Stimulated activated naive B cell treated with anti-CD40 and anti-IgM and Interleukin-4, amounts not matched to agents 10 μg/mL and 1 μg/mL and 100 μg/mL, for 72 hours (primary cell): ENCODE data around the gene GARS1.

Experiments
- ATAC-seq, 2 donors: fragments of 150-1000 bp; cut with Tn5 transposase; replicated peaks; 2 replicates each; pipeline ENCODE4 v1.10.0; 2021; ENCODE audit warnings: moderate library complexity in 1 of 2
- DNase-seq: peaks from one replicate; pipeline ENCODE4 v3.0.0; 2021
- H3K27ac Mint-ChIP-seq: one replicate; pipeline ENCODE4 v1.8.0; 2022; ENCODE audit warnings: mild to moderate bottlenecking, mixed read lengths
- H3K27me3 Mint-ChIP-seq, 2 donors: one replicate each; pipeline ENCODE4 v1.8.0; 2022; ENCODE audit warnings: mixed read lengths in 2 of 2
- H3K36me3 Mint-ChIP-seq, 2 donors: one replicate each; pipeline ENCODE4 v1.8.0; 2022; ENCODE audit warnings: mixed read lengths in 2 of 2, mild to moderate bottlenecking in 1 of 2
- H3K4me1 Mint-ChIP-seq, 2 donors: one replicate each; pipeline ENCODE4 v1.8.0; 2022; ENCODE audit warnings: mixed read lengths in 2 of 2, mild to moderate bottlenecking in 1 of 2
- H3K4me3 Mint-ChIP-seq, 2 donors: one replicate each; pipeline ENCODE4 v1.8.0; 2022; ENCODE audit warnings: mild to moderate bottlenecking in 2 of 2, mixed read lengths in 2 of 2, moderate library complexity in 1 of 2
- H3K9me3 Mint-ChIP-seq, 2 donors: one replicate each; pipeline ENCODE4 v1.8.0; 2022; ENCODE audit warnings: mixed read lengths in 2 of 2, mild to moderate bottlenecking in 1 of 2

GARS1 gene

DNA sequence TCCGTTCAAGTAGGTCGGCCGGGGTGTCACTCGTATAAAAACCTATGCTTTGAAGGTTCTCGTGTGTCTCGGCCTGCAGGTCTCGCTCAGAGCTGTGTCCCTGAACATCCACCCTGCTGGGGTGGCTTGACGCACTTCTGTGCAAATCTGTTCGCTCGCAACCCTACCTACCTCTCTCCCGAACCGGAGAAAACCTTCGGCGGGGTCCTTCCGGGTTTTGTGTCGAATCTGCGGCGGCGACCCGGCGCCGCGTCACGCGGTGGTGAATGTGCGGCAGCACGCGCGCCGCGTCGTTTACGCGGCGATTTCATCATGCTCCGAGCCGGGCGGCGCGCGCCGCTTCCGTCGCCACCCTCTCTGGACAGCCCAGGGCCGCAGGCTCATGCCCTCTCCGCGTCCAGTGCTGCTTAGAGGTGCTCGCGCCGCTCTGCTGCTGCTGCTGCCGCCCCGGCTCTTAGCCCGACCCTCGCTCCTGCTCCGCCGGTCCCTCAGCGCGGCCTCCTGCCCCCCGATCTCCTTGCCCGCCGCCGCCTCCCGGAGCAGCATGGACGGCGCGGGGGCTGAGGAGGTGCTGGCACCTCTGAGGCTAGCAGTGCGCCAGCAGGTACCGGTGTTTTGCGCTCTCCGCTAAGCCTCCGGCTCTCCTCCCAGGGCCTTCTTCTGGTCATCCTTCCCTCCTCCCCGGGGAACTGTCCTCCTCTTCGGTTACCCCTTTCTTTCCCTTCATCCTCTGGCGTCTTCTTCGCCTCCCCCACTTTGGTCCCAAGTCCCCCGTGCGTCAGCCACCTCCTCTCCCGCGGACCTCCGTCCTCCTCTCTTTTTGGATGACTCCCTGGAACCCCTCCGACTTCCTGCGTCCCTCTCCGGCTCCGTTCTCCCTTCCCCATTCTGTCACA is at the start of gene GARS1:
Gene GARS1 (plus strand): TSS at position 339 of the 896 bp plus-strand sequence. CDS start 44 bp downstream, at position 383.
- H3K36me3 Mint-ChIP-seq, result peaks cover 13 to 14% of the 10 kb centered on the region in 2 donors
- DNase-seq, result peak; percentile 83
- peak within 1 kb of the TSS; percentile 97 for H3K27ac Mint-ChIP-seq
- no peaks in the 10 kb centered on the region for H3K9me3 Mint-ChIP-seq
- no peaks in the 10 kb centered on the region for H3K27me3 Mint-ChIP-seq
- H3K4me3 Mint-ChIP-seq, result peak within 1 kb of the TSS; percentile 97 to 99
- peak; percentile 92 to 93 for ATAC-seq
- H3K4me1 Mint-ChIP-seq, result peaks cover 14 to 48% of the 10 kb centered on the region in 2 donors

DNA sequence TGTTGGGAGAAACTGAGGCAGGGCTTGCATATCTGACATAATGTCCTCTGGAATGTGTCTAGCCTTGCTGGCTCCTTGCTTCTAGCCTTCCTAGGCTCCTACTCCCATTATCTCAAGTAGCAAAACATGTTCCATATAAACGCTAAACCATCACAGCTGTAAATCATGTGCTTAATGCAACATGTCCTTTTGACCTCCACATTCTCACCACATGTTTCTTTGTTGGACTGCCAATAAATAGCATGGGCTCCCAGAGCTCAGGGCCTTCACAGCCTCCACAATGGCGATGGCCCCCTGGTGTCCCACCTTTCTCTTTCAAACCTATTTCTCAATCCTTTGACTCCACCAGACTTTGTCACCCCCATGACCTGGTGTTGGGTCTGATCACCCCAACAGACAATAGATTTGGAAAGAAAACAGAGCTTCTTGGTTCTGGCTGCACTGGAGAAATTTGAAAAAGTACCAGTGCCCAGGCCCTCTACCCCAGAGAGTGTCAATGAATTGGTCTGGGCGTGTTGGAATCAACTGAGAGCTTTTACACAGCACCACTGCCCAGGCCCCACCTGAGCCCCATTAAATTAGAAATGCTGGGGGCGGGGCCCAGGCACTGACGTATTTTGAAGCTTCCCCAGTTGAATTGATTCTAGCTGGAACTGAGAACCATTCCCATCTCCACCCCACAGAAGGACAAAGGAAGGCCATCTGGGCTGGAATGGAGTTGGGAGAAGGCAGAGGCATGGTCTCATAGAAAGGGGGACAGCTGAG is 48.7 kb upstream of the GARS1 start:
- H3K4me1 Mint-ChIP-seq, result peaks cover 3 to 6% of the 10 kb centered on the region in 2 donors
- no peak overlapping the region for H3K4me3 Mint-ChIP-seq
- DNase-seq (no peak), ATAC-seq (no peak)
- H3K27me3 Mint-ChIP-seq, result no peaks in the 10 kb centered on the region
- no peaks in the 10 kb centered on the region for H3K9me3 Mint-ChIP-seq
- H3K36me3 Mint-ChIP-seq, result peaks cover 27 to 29% of the 10 kb centered on the region in 2 donors
- H3K27ac Mint-ChIP-seq, result no peak overlapping the region

- no peaks in the 10 kb centered on the region for H3K9me3 Mint-ChIP-seq
- H3K27me3 Mint-ChIP-seq, result no peaks in the 10 kb centered on the region
- peaks cover 10 to 11% of the 10 kb centered on the region in 2 donors for H3K4me1 Mint-ChIP-seq
- H3K36me3 Mint-ChIP-seq, result peaks cover 27 to 29% of the 10 kb centered on the region in 2 donors
- no peak for DNase-seq
- H3K4me3 Mint-ChIP-seq, result no peak overlapping the region
- ATAC-seq, result no peak
- no peak overlapping the region for H3K27ac Mint-ChIP-seq
Observed at GRCh38 chr7:30546596-30546995, 48.1 kb upstream of the GARS1 start.

DNA sequence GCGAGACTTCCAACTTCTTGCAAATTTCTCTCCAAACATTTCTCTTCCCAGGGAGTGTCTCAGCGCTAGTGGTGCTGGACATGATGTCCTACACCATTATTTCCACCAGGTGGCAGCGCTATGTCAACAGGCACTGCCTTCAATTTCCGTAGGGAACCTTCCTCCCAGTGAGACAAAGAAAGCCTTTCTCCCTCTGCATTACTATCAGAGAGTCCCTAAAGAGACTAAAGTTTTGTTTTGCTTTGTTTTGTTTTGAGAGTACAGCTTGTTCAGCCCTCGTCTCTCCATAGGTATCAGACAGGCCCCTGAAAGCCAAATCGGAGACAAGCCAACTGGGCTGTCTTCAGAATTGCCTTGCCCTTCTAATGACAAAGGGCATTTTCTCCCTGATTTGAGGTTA is 45.8 kb upstream of the GARS1 start:
- no peak overlapping the region for H3K27ac Mint-ChIP-seq
- DNase-seq, result no peak
- no peaks in the 10 kb centered on the region for H3K27me3 Mint-ChIP-seq
- H3K4me3 Mint-ChIP-seq, result no peak overlapping the region
- peaks cover 22 to 23% of the 10 kb centered on the region in 2 donors for H3K36me3 Mint-ChIP-seq
- peaks cover 11 to 13% of the 10 kb centered on the region in 2 donors for H3K4me1 Mint-ChIP-seq
- H3K9me3 Mint-ChIP-seq, result no peaks in the 10 kb centered on the region
- peak in 1 of 2 donors; percentile 60 for ATAC-seq

DNA sequence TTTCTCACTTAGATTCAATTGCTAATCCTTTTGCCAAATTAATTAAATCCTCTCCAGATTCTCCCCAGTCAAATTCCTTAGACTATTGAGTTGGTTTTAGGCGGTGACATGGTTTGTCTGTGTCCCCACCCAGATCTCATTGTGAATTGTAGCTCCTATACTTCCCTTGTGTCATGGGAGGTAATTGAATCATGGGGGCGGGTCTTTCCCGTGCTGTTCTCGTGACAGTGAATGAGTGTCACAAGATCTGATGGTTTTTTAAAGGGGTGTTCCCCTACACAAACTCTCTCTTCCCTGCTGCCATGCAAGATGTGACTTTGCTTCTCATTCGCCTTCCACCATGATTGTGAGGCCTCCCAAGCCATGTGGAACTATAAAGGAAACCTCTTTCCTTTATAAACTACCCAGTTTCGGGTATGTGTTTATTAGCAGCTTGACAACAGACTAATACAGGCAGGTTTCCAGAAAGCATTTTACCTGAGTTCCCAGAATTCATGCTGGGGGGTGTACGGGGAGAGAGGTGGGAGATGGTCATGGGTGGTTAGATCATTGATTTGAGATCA is 44.7 kb upstream of the GARS1 start:
- Mint-ChIP-seq H3K36me3 (peaks cover 22 to 26% of the 10 kb centered on the region in 2 donors), H3K27me3 (no peaks in the 10 kb centered on the region), H3K4me3 (no peak overlapping the region), H3K4me1 (peaks cover 11 to 13% of the 10 kb centered on the region in 2 donors), H3K9me3 (no peaks in the 10 kb centered on the region), H3K27ac (no peak overlapping the region)
- DNase-seq, result no peak
- ATAC-seq, result no peak

DNA sequence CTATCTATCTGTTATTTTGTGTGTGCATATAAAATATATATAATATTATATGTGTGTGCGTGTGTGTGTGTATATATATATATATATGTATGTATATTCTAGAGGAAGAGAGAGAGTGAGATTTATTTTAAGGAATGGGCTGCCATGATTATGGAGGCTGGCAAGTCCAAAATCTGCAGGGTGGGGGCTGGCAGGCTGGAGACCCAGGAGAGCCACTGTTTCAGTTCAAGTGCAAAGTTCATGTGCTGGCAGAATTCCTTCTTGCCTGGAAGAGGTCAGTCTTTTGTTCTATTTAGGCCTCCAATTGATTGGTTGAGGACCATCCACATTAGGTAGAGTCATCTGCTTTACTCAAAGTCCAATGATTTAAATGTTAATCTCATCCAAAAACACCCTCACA is 42.3 kb upstream of the GARS1 start:
- ATAC-seq (no peak), DNase-seq (no peak)
- Mint-ChIP-seq H3K4me3 (no peak overlapping the region), H3K9me3 (no peaks in the 10 kb centered on the region), H3K36me3 (peaks cover 13 to 16% of the 10 kb centered on the region in 2 donors), H3K4me1 (peaks cover 11 to 13% of the 10 kb centered on the region in 2 donors), H3K27me3 (no peaks in the 10 kb centered on the region), H3K27ac (no peak overlapping the region)

DNA sequence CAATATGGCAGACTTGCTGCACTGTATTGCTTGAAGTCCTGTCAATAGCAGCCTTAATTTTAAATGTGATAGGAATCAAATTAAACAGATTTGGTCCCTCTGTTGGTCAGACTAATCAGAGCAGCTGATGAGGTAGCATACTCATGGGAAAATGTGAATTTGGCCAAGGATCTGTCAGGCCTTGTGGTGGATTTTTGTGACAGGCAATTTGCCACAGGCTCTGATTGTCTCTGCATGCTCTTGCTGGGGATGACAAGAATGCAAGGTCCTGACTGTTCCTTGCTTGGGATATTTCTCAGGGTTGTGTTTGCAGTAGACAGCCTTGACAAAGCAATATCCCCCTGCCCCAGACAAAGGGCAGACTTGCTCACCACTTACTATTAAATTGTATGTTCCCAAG is 41.5 kb upstream of the GARS1 start:
- Mint-ChIP-seq H3K4me1 (peaks cover 11 to 13% of the 10 kb centered on the region in 2 donors), H3K9me3 (no peaks in the 10 kb centered on the region), H3K36me3 (peaks cover 13 to 16% of the 10 kb centered on the region in 2 donors), H3K27ac (no peak overlapping the region), H3K27me3 (no peaks in the 10 kb centered on the region), H3K4me3 (no peak overlapping the region)
- DNase-seq (no peak), ATAC-seq (no peak)

GRCh38 chr7:30553546-30553945 is 41.1 kb upstream of the GARS1 start:
- no peak for ATAC-seq

GRCh38 chr7:30555525-30555924 is 39.2 kb upstream of the GARS1 start:
- peaks cover 8 to 13% of the 10 kb centered on the region in 2 donors for H3K4me1 Mint-ChIP-seq
- H3K4me3 Mint-ChIP-seq, result no peak overlapping the region
- ATAC-seq (no peak), DNase-seq (no peak)
- H3K9me3 Mint-ChIP-seq, result no peaks in the 10 kb centered on the region
- H3K27me3 Mint-ChIP-seq, result no peaks in the 10 kb centered on the region
- peaks cover 6 to 11% of the 10 kb centered on the region in 2 donors for H3K36me3 Mint-ChIP-seq
- no peak overlapping the region for H3K27ac Mint-ChIP-seq

More at GRCh38 chr7:30553546-30553945, 41.1 kb upstream of the GARS1 start:
- no peak for DNase-seq
- Mint-ChIP-seq H3K27me3 (no peaks in the 10 kb centered on the region), H3K9me3 (no peaks in the 10 kb centered on the region), H3K36me3 (peaks cover 13 to 16% of the 10 kb centered on the region in 2 donors), H3K4me3 (no peak overlapping the region), H3K27ac (no peak overlapping the region), H3K4me1 (peaks cover 11 to 13% of the 10 kb centered on the region in 2 donors)

DNA sequence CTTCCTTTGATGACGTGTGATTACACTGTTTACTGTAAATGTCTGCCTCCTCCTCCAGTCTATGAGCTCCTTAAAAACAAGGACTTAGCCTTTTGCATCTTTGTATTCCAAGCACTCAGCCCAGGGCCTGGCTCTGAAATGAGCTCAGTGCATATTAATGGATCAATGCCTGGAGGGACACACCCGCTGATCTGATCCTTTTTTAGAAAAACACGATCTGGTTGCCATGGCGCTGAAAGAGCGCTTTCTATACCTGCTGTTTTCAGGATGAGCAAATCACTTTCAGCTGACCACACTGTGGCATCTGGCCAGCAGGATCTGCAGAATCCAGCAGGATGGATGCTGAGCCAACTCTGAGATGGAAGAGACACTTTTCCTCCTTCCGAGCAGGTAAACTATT is 37.8 kb upstream of the GARS1 start:
- no peaks in the 10 kb centered on the region for H3K9me3 Mint-ChIP-seq
- H3K4me1 Mint-ChIP-seq, result peaks cover 0 to 3% of the 10 kb centered on the region in 2 donors
- no peak for DNase-seq
- H3K27ac Mint-ChIP-seq, result no peak overlapping the region
- ATAC-seq, result no peak
- H3K27me3 Mint-ChIP-seq, result no peaks in the 10 kb centered on the region
- H3K36me3 Mint-ChIP-seq, result peaks cover 11 to 15% of the 10 kb centered on the region in 2 donors
- no peak overlapping the region for H3K4me3 Mint-ChIP-seq

DNA sequence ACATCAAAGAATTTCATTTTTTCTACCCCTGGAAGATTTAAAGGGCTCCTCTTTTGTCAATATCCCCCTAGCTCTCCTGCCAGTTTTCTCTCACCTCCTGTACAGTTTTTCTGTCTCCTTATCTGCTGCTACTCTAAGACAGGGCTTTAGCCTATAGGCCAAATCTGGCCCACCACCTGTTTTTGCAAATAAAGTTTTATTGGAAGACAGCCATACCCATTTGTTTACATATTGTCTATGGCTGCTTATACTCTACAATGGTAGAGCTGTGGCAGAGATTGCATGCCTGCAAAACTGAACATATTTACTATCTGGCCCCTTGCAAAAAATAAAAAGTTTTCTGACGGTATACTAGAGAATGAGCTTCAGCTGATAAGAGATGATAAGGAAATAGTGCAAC is 37.4 kb upstream of the GARS1 start:
- Mint-ChIP-seq H3K36me3 (peaks cover 13 to 16% of the 10 kb centered on the region in 2 donors), H3K4me1 (no peaks in the 10 kb centered on the region), H3K27ac (no peak overlapping the region), H3K27me3 (no peaks in the 10 kb centered on the region), H3K9me3 (no peaks in the 10 kb centered on the region), H3K4me3 (no peak overlapping the region)
- DNase-seq (no peak), ATAC-seq (no peak)

GRCh38 chr7:30559611-30560010 is 35.1 kb upstream of the GARS1 start:
- Mint-ChIP-seq H3K27me3 (no peaks in the 10 kb centered on the region), H3K4me3 (no peak overlapping the region), H3K4me1 (peaks cover 3 to 6% of the 10 kb centered on the region in 2 donors), H3K9me3 (no peaks in the 10 kb centered on the region), H3K36me3 (peaks cover 25 to 33% of the 10 kb centered on the region in 2 donors), H3K27ac (no peak overlapping the region)
- no peak for ATAC-seq
- no peak for DNase-seq

GRCh38 chr7:30561389-30561788 is 33.3 kb upstream of the GARS1 start:
- Mint-ChIP-seq H3K36me3 (peaks cover 26 to 36% of the 10 kb centered on the region in 2 donors), H3K9me3 (no peaks in the 10 kb centered on the region), H3K27ac (no peak overlapping the region), H3K4me1 (peaks cover 3 to 7% of the 10 kb centered on the region in 2 donors), H3K4me3 (no peak overlapping the region), H3K27me3 (no peaks in the 10 kb centered on the region)
- DNase-seq, result no peak
- ATAC-seq, result no peak

- Mint-ChIP-seq H3K4me1 (peaks cover 3 to 7% of the 10 kb centered on the region in 2 donors), H3K27me3 (no peaks in the 10 kb centered on the region), H3K27ac (no peak overlapping the region), H3K9me3 (no peaks in the 10 kb centered on the region), H3K4me3 (no peak overlapping the region), H3K36me3 (peaks cover 26 to 40% of the 10 kb centered on the region in 2 donors)
- ATAC-seq (no peak), DNase-seq (no peak)
Observed at GRCh38 chr7:30562498-30562897, 32.2 kb upstream of the GARS1 start.
